B cell (primary cell): ENCODE data around the gene KRTDAP.

Source experiments
- CTCF ChIP-seq: fragments of 200-600 bp; IDR thresholded peaks from one replicate; pipeline ENCODE4 v1.8.0; 2022; ENCODE audit warnings: antibody characterized with exemption, mild to moderate bottlenecking
- EZH2 ChIP-seq: IDR thresholded peaks from 2 replicates; pipeline ENCODE4 v1.6.1; 2012; ENCODE audit warnings: borderline replicate concordance, low read depth, mild to moderate bottlenecking, moderate library complexity, low read length; ENCODE audit not compliant: insufficient read depth, poor library complexity, severe bottlenecking

GRCh38 chr19:35484252-35485036 is 5.8 kb downstream of the KRTDAP start:
- TF ChIP-seq EZH2 (no peak), CTCF (no peak)
